B cell (primary cell): ENCODE measurements around the gene GMPR. TPM values are rescaled to one million over a fixed set of nuclear protein-coding genes. Genes with fewer than 3 reads are reported as not detected.

Experiments used
- ATAC-seq: fragments of 200-7000 bp; cut with Tn5 transposase; one replicate; pipeline ENCODE4 v1.10.0; 2021; ENCODE audit warnings: low read depth, mild to moderate bottlenecking, moderate number of reproducible peaks, moderate library complexity
- CTCF ChIA-PET: fragments of 350-600 bp; sonication (Branson Sonifier 250); formaldehyde crosslinking; loops from one replicate; lab custom pipeline; 2021; ENCODE audit warnings: antibody characterized with exemption, inconsistent platforms; lab: Charles Lee
- POLR2A ChIA-PET: fragments of 350-600 bp; sonication (Branson Sonifier 250); formaldehyde crosslinking; loops from one replicate; lab custom pipeline; 2021; ENCODE audit warnings: antibody characterized with exemption; lab: Charles Lee
- DNase-seq: peaks from one replicate; pipeline ENCODE4 v3.0.0; 2013
- H2AFZ ChIP-seq: 2 replicates; pipeline ENCODE4 v1.6.1; 2012; ENCODE audit warnings: mild to moderate bottlenecking, low read depth, low read length; ENCODE audit not compliant: insufficient read depth, poor library complexity, severe bottlenecking
- H3K27ac ChIP-seq, 2 donors: 1 replicate in 1 of 2; 2 replicates in 1 of 2; pipeline ENCODE4 v1.5.1; 2012 to 2013; ENCODE audit warnings: low read length in 2 of 2, mild to moderate bottlenecking in 2 of 2, moderate library complexity in 1 of 2
- H3K27me3 ChIP-seq, 4 experiments: fragments of 200-600 bp in 1 of 4; sonication (generic) in 1 of 4; replicated peaks in 1 of 4; 1 replicate in 2 of 4; 2 replicates in 2 of 4; pipeline versions ENCODE4 v1.6.1 to v1.7.0; 2013 to 2016; ENCODE audit warnings: low read length in 3 of 4, mild to moderate bottlenecking in 2 of 4, mixed read lengths in 1 of 4, moderate library complexity in 1 of 4; ENCODE audit not compliant: insufficient read depth in 4 of 4, control insufficient read depth in 3 of 4; ENCODE audit errors: control extremely low read depth in 1 of 4
- H3K36me3 ChIP-seq, 2 experiments: replicated peaks in 1 of 2; 1 replicate in 1 of 2; 2 replicates in 1 of 2; pipeline versions ENCODE4 v1.6.1 to v1.7.1; 2013; ENCODE audit warnings: low read length in 1 of 2; ENCODE audit not compliant: insufficient read depth in 2 of 2, control insufficient read depth in 1 of 2; ENCODE audit errors: control extremely low read depth in 1 of 2, extremely low read depth in 1 of 2
- H3K4me1 ChIP-seq, 2 donors: fragments of 200-600 bp in 1 of 2; sonication (generic) in 1 of 2; 1 replicate in 1 of 2; 2 replicates in 1 of 2; pipeline versions ENCODE4 v1.5.1 to v1.6.1; 2013 to 2017; ENCODE audit warnings: low read length in 2 of 2; ENCODE audit not compliant: control insufficient read depth in 2 of 2, insufficient read depth in 2 of 2
- H3K4me2 ChIP-seq: replicated peaks from 2 replicates; pipeline ENCODE3; 2012; ENCODE audit warnings: mild to moderate bottlenecking, low read depth, low read length; ENCODE audit not compliant: poor library complexity, severe bottlenecking
- H3K4me3 ChIP-seq, 5 experiments: fragments of 200-600 bp in 1 of 5; sonication (generic) in 1 of 5; 1 replicate in 3 of 5; 2 replicates in 2 of 5; pipeline versions ENCODE4 v1.5.1 to v1.7.0; 2011 to 2016; ENCODE audit warnings: low read length in 4 of 5, mild to moderate bottlenecking in 4 of 5, low read depth in 2 of 5, control low read depth in 1 of 5, moderate library complexity in 1 of 5; ENCODE audit not compliant: insufficient read depth in 1 of 5; ENCODE audit errors: control extremely low read depth in 1 of 5, extremely low read depth in 1 of 5
- H3K79me2 ChIP-seq: fragments of 200-600 bp; sonication (generic); one replicate; pipeline ENCODE4 v1.6.0; 2016; ENCODE audit warnings: low read length; ENCODE audit not compliant: control insufficient read depth, insufficient read depth
- H3K9ac ChIP-seq: fragments of 200-600 bp; sonication (generic); 2 replicates; pipeline ENCODE4 v1.6.1; 2017; ENCODE audit warnings: mild to moderate bottlenecking, low read length, moderate library complexity
- H3K9me3 ChIP-seq, 3 donors: one replicate each; pipeline versions ENCODE4 v1.6.1 to v1.7.1; 2013; ENCODE audit warnings: low read length in 2 of 3; ENCODE audit not compliant: control insufficient read depth in 2 of 3, insufficient read depth in 1 of 3; ENCODE audit errors: control extremely low read depth in 1 of 3
- H4K20me1 ChIP-seq: 2 replicates; pipeline ENCODE4 v1.6.0; 2012; ENCODE audit warnings: mild to moderate bottlenecking, low read length; ENCODE audit not compliant: insufficient read depth, control insufficient read depth, poor library complexity, severe bottlenecking
- H3K27ac Mint-ChIP-seq: one replicate; pipeline ENCODE4 v1.8.0; 2021; ENCODE audit warnings: mixed read lengths
- H3K27me3 Mint-ChIP-seq: one replicate; pipeline ENCODE4 v1.8.0; 2021; ENCODE audit warnings: mixed read lengths
- H3K4me1 Mint-ChIP-seq: one replicate; pipeline ENCODE4 v1.8.0; 2021; ENCODE audit warnings: mixed read lengths
- H3K4me3 Mint-ChIP-seq: one replicate; pipeline ENCODE4 v1.8.0; 2021; ENCODE audit warnings: mixed read lengths
- H3K9me3 Mint-ChIP-seq: one replicate; pipeline ENCODE4 v1.8.0; 2022; ENCODE audit warnings: mixed read lengths; ENCODE audit not compliant: insufficient read depth
- EZH2 ChIP-seq: IDR thresholded peaks from 2 replicates; pipeline ENCODE4 v1.6.1; 2012; ENCODE audit warnings: borderline replicate concordance, low read depth, mild to moderate bottlenecking, moderate library complexity, low read length; ENCODE audit not compliant: insufficient read depth, poor library complexity, severe bottlenecking
- WGBS: methylation state at CpG from one replicate; pipeline ENCODE4 v1.1.5; 2013; ENCODE audit warnings: missing lambda C conversion rate; ENCODE audit not compliant: insufficient coverage; 5-methylcytosine and 5-hydroxymethylcytosine counted together
- intact Hi-C: fragments of 100-400 bp; cut with micrococcal nuclease; formaldehyde crosslinking; loops from one replicate; pipeline ENCODE4 v1.10.0; 2022
- polyA plus RNA-seq: library from polyadenylated mRNA; depleted of rRNA; stranded (reverse); fragments of >200 nt; gene quantifications from 2 replicates; pipeline ENCODE4 v1.2.3, GENCODE V29; 2012
- total RNA-seq, 2 donors: library from RNA; stranded (reverse); fragments of 120-200 nt in 1 of 2; gene quantifications; 1 replicate in 1 of 2; 2 replicates in 1 of 2; pipeline versions ENCODE4 v1.2.3 to v1.2.4, GENCODE V29; 2013 to 2022
- TF ChIP-seq, protein P1 (sequence below): fragments of 200-600 bp; IDR thresholded peaks from one replicate; pipeline ENCODE4 v1.8.0; 2022; ENCODE audit warnings: antibody characterized with exemption, mild to moderate bottlenecking

Gene GMPR
- total and polyA plus RNA-seq, 2 donors (not counting 1 experiment from before 2014, with no cell fraction given), result 0.82 TPM; not detected in 1

DNA sequence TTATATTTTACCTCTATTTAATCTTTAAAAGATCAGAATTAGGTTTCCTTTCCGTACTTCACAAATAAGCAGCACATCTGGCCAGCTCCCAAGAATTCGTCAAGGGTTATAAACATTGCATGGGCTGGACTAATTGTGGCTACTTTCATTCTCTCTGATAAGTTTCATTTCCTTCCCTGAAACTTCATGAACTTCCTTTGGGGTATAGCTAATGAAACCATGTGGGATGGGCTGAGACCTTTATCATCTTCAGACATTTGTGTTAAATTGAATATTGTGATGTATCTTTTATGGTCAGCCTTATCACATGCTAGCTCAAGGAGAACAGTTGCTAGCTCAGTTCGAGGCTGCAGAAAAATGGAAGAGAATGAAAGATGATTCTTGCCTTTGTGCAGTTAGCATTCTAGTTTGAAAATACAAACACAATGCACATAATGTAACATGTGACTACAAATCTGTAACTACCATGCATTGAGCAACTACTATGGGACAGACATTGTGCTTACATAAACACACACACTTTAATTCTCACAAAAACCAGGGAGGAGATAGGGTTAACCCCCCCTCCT, 1.7 kb upstream of the GMPR start:
- Histone ChIP-seq H4K20me1 (no peaks in the 10 kb centered on the region), H3K79me2 (no peaks in the 10 kb centered on the region), H3K9ac (peak overlapping the region; percentile 4), H3K27me3 (peaks cover 0 to 21% (median 8%) of the 10 kb centered on the region in 4 experiments), H3K4me1 (peaks cover 27 to 34% of the 10 kb centered on the region in 2 donors), H2AFZ (no peak overlapping the region), H3K4me2 (peak overlapping the region; percentile 51), H3K4me3 (peak overlapping the region in 1 of 5 experiments; percentile 11), H3K27ac (no peak overlapping the region), H3K9me3 (no peaks in the 10 kb centered on the region), H3K36me3 (no peaks in the 10 kb centered on the region)
- ATAC-seq (peak; percentile 19), DNase-seq (peak; percentile 39)
- ChIA-PET POLR2A (no interaction called here), CTCF (interaction anchor here (0.6 to 2.0 kb wide), 4 partner anchors 28 to 160 kb away, joined by 3 to 4 read pairs (median 3); no protein-coding TSS in a partner anchor)
- H3K4me1 Mint-ChIP-seq, result peaks cover 38% of the 10 kb centered on the region
- H3K9me3 Mint-ChIP-seq, result no peaks in the 10 kb centered on the region
- intact Hi-C loops, result loop anchor here (2.0 kb wide), 1 partner anchor 528 kb away; no protein-coding TSS in a partner anchor
- no peak overlapping the region for H3K27ac Mint-ChIP-seq
- peak overlapping the region; percentile 95 for H3K4me3 Mint-ChIP-seq
- TF ChIP-seq, protein P1, sequence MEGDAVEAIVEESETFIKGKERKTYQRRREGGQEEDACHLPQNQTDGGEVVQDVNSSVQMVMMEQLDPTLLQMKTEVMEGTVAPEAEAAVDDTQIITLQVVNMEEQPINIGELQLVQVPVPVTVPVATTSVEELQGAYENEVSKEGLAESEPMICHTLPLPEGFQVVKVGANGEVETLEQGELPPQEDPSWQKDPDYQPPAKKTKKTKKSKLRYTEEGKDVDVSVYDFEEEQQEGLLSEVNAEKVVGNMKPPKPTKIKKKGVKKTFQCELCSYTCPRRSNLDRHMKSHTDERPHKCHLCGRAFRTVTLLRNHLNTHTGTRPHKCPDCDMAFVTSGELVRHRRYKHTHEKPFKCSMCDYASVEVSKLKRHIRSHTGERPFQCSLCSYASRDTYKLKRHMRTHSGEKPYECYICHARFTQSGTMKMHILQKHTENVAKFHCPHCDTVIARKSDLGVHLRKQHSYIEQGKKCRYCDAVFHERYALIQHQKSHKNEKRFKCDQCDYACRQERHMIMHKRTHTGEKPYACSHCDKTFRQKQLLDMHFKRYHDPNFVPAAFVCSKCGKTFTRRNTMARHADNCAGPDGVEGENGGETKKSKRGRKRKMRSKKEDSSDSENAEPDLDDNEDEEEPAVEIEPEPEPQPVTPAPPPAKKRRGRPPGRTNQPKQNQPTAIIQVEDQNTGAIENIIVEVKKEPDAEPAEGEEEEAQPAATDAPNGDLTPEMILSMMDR, result no peak
- no peak for TF ChIP-seq EZH2
- WGBS, result no CpG with 5 or more reads among the region's 3 CpGs
- H3K27me3 Mint-ChIP-seq, result peaks cover 37% of the 10 kb centered on the region

DNA sequence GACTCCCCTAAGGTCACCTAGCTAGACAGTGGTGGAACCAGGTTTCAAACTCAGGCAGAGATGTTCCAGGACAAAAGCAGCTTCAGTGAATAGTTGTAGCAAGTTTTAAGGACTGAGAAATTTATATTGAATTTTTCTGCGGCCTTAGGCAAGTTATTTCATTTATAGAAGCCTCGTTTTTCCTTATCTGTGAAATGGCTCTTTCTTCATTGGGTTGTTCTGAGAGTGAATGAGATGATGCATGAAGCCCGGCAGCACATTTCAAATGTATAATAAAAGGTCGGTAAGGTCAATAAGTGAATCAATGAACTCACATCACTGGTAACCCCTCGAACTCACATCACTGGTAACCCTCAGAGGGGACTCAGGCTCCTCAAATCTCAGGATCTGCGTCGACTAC, 1.1 kb upstream of the GMPR start:
- Histone ChIP-seq H3K4me1 (peaks cover 27 to 34% of the 10 kb centered on the region in 2 donors), H3K4me3 (no peak overlapping the region), H3K9me3 (no peaks in the 10 kb centered on the region), H3K27ac (no peak overlapping the region), H2AFZ (no peak overlapping the region), H3K36me3 (no peaks in the 10 kb centered on the region), H3K79me2 (no peaks in the 10 kb centered on the region), H3K4me2 (peak overlapping the region; percentile 51), H3K27me3 (peaks cover 0 to 21% (median 8%) of the 10 kb centered on the region in 4 experiments), H4K20me1 (no peaks in the 10 kb centered on the region), H3K9ac (no peak overlapping the region)
- H3K27ac Mint-ChIP-seq, result no peak overlapping the region
- intact Hi-C loops, result loop anchor here (2.0 kb wide), 1 partner anchor 528 kb away; no protein-coding TSS in a partner anchor
- no peak for ATAC-seq
- 91% methylated on average over 5 of the region's 7 CpGs for WGBS
- DNase-seq, result no peak
- ChIA-PET CTCF (interaction anchor here (1.0 to 1.1 kb wide), 2 partner anchors 28 to 31 kb away, joined by 3 read pairs; no protein-coding TSS in a partner anchor), POLR2A (no interaction called here)
- H3K9me3 Mint-ChIP-seq, result no peaks in the 10 kb centered on the region
- peak overlapping the region; percentile 95 for H3K4me3 Mint-ChIP-seq
- peaks cover 32% of the 10 kb centered on the region for H3K27me3 Mint-ChIP-seq
- peaks cover 38% of the 10 kb centered on the region for H3K4me1 Mint-ChIP-seq
- no peak for TF ChIP-seq EZH2
- TF ChIP-seq, protein P1, result no peak
